HAP-1 (cell line): Measurements from ENCODE around the gene CROCC2.

Experiments used
- DNase-seq, 2 experiments: peaks; one replicate each; pipeline ENCODE4 v3.0.0-alpha.2; 2016 to 2020; ENCODE audit warnings: low spot score in 2 of 2
- H3K27me3 ChIP-seq: fragments of 250-450 bp; sonication (Bioruptor Pico); 2 replicates; pipeline ENCODE4 v1.5.1; 2020; ENCODE audit warnings: low read depth, mild to moderate bottlenecking, moderate library complexity
- H3K36me3 ChIP-seq: fragments of 250-450 bp; sonication (Bioruptor Pico); replicated peaks from 2 replicates; pipeline ENCODE4 v1.5.1; 2020; ENCODE audit warnings: mild to moderate bottlenecking
- H3K4me1 ChIP-seq: fragments of 250-450 bp; sonication (Bioruptor Pico); 2 replicates; pipeline ENCODE4 v1.5.1; 2020; ENCODE audit warnings: mild to moderate bottlenecking
- H3K4me3 ChIP-seq: fragments of 250-450 bp; sonication (Bioruptor Pico); 2 replicates; pipeline ENCODE4 v1.5.1; 2020; ENCODE audit warnings: mild to moderate bottlenecking, moderate library complexity
- H3K9me3 ChIP-seq: fragments of 250-450 bp; sonication (Bioruptor Pico); 2 replicates; pipeline ENCODE4 v1.5.1; 2020; ENCODE audit warnings: mild to moderate bottlenecking, moderate library complexity
- in situ Hi-C: fragments of 300-500 bp; cut with MboI; formaldehyde crosslinking; loops from 3 replicates; pipeline ENCODE4 v1.14.3; 2020; ENCODE audit warnings: low sequenced_read_pairs, inconsistent platforms, mixed read lengths

Gene CROCC2

DNA sequence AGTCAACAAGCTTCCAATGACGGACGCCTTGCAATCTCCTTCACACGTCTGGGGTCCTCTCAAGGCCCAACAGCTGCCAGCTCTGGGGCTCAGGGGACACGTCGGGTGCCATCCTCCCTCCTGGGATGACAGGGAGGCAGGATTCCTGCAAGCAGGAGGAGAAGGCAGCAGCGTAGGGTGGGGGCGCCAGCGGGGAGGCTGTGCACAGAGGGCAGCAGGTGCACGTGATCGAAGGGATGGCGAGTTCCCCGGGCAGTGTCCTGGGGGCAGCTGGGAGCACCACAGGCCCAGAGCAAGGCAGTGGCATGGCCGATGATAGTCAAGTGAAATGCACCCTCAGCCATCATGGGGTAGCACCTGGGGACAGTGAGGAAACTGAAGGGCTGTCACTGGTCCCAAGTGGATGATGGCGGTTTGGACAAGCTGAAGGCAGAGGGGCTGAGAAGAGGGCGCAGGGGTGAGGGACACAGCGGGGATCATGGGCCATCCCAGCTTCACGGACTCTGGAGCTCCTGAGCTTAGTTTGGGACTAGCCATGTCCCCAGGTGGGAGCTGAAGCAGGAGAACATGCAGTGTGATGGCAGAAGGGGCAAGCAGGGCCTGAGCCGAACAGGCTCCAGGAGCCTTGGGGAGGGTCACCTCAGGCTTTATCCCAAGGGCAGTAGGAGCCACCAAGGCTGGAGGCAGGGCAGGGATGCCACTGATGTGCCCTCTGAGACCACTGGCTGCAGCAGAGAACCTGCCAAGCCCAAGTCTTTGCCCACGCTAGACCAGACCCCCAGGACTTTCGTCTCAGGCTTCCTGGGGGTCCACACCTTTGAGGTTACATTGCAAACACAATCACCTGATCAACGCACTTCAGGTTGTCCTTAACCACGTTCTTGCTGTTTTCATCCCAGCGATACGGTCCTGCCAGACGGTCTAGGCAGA lies 76.0 kb downstream of the CROCC2 start:
- no peak for DNase-seq
- no peak overlapping the region for H3K4me3 ChIP-seq

DNA sequence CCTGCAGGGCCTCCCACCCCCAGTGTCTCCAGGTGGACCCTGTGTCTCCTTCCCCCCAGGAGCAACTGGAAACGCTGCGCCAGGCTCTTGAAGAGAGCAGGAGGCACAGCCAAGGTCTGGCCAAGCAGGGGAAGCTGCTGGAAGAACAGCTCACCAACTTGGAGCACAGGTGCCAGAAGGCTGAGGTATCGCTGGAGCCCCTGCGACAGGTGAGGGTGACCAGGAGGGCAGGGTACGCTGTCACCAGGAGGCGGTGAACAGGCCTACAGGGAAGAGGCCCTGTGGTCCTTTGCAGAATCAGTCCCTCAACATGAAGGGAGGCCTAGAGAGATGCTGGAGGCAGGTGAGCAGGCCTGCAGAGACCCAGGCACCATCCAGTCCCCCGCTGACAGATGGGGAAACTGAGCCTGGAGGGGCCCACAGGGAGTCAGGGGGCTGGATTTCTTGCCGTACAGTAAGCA lies 76.7 kb downstream of the CROCC2 start:
- no peak for DNase-seq
- H3K4me3 ChIP-seq: no peak overlapping the region
- H3K36me3 ChIP-seq: no peaks in the 10 kb centered on the region
- H3K9me3 ChIP-seq: no peaks in the 10 kb centered on the region
- peaks cover 6% of the 10 kb centered on the region; the same call in 1 of the 2 replicates for H3K27me3 ChIP-seq
- H3K4me1 ChIP-seq: no peaks in the 10 kb centered on the region
- in situ Hi-C loops: no loop called here

More for the DNA sequence above, 76.0 kb downstream of the CROCC2 start:
- no peaks in the 10 kb centered on the region for H3K9me3 ChIP-seq
- H3K27me3 ChIP-seq: peaks cover 6% of the 10 kb centered on the region; the same call in 1 of the 2 replicates
- no peaks in the 10 kb centered on the region for H3K4me1 ChIP-seq
- in situ Hi-C loops: no loop called here
- H3K36me3 ChIP-seq: no peaks in the 10 kb centered on the region

DNA sequence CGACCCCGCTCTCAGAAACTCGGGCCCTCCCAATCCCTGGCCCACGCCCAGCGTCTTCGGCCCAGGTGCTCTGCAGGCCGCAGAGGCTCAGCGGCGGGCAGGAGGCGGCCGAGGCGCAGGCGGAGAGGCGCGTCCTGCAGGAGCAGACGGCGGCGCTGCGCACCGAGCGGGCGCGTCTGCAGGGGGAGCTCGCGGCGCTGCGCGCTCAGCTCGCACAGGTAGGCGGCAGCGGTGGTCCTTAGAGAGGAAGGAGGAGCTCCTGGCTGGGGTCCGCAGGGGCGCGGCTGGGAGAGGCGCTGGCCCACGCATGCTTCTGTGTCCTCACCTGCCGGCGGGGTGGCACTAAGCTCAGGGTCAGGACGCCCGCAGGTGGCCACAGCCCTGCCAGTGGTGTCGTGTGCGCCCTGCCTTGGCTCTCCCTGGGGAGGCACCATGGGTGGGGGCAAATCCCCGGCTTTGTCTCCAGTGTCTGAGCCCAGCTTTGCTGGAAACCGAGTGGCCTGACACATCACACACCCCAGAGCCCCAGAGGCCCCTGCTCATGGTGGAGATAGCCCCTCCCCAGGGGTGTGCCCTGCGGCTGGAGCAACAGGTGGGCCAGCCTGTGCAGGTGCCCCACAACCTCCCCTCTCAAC lies 77.3 kb downstream of the CROCC2 start:
- Histone ChIP-seq H3K9me3 (no peaks in the 10 kb centered on the region), H3K4me3 (no peak overlapping the region), H3K4me1 (no peaks in the 10 kb centered on the region), H3K27me3 (peaks cover 6% of the 10 kb centered on the region; the same call in 1 of the 2 replicates), H3K36me3 (no peaks in the 10 kb centered on the region)
- peak; percentile 14 to 60 for DNase-seq
- in situ Hi-C loops: no loop called here

DNA sequence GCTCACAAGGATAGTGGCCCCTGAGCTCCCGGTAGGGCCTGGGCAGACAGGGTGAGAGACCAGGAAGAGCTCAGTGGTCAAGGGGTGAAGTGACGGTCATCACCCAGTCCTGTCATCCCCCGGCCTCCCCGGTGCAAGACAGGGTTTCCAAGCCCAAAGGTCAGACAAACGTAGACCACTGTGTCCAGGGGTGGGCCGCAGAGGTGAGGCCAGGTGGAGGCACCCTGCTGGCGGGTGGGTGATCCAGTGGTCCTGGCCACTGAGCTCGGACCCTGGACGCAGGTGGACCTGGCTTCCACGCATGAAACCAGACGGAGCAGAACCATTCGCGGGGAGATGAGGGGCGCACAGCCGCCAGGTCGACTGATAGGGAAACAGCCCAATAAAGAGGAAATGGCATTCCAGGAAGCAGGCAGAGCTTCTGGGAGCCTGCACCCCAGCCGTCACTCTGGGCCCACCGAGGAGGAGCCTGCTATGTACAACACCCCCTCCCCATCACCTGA lies 77.9 kb downstream of the CROCC2 start:
- Histone ChIP-seq H3K4me1 (no peaks in the 10 kb centered on the region), H3K4me3 (no peak overlapping the region), H3K36me3 (no peaks in the 10 kb centered on the region), H3K27me3 (peaks cover 6% of the 10 kb centered on the region; the same call in 1 of the 2 replicates), H3K9me3 (no peaks in the 10 kb centered on the region)
- no peak for DNase-seq
- in situ Hi-C loops: no loop called here

DNA sequence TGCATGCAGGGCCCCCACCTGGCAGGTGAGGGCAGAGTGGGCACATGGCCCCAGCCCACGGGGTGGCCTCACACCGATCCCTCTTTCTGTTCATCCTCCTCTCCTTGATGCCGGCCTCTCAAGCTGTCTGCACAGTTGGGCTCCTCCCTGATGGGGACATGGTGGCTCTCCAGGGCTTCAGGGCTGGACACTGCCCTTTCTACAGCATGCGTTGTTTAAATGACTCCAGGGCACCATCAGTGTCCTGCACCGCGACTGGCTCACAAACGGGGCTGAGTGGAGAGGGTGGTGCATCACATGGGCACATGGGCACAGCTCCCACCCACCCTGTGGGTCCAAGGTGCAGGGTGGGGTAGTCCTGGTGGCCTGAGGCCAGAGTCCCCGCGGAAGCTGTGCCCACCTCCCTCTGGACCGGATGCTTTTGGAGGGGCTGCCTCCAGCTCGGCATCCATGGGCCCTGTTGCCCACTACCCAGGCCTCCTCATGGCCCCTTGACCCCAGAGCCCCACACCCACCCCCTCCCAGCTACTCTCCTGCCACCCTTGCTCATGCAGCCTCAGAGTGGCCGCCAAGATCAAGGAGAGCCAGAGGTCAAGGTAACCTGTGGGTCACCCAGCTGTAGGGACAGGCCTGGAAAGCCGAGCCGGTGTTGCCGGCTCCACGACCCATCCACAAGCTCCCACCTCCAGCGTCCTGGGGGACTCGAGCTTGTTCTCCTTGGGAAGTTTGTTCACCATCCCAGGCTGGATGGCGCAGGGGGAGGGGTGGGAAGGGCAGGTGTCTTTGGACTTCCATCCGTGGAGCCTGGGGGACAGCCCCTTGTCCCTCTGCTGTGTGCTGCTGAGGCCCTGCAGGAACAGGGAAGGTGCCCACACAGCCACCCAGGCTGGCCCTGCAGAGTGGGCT lies 80.0 kb downstream of the CROCC2 start:
- Histone ChIP-seq H3K9me3 (no peaks in the 10 kb centered on the region), H3K27me3 (peaks cover 6% of the 10 kb centered on the region; the same call in 1 of the 2 replicates), H3K4me3 (no peak overlapping the region), H3K4me1 (no peaks in the 10 kb centered on the region), H3K36me3 (no peaks in the 10 kb centered on the region)
- DNase-seq: no peak
- in situ Hi-C loops: no loop called here

DNA sequence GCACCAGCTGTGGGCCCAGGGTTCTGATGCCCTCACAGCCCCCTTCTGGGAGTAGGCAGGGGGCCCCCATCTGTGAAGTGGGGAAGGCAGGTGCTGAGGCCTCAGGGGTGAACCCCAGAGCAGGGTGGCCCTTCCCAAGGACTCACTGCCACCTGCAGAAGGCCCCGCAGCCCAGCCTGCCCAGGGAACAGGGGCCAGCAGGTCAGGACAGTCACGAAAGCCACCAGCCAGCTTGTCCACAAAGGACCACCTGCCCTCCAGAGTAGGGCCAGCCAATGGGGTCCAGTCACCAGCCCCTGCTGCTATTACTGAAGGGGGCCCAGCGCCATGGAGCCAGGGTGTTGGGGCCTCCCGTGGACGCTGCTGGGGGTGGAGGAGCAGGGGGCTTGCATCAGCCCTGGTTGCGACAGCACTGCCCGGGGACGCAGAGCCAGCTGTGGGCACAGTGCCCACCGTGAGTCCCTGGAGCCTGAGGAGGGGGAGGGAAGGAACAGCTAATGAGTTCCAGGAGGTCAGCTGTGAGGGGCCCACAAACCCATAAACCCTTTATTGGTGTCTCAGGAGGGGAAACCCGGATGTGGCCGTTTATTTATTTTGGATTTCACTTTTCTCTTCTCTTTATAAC lies 80.8 kb downstream of the CROCC2 start:
- in situ Hi-C loops: no loop called here
- H3K27me3 ChIP-seq: peaks cover 6% of the 10 kb centered on the region; the same call in 1 of the 2 replicates
- H3K4me1 ChIP-seq: no peaks in the 10 kb centered on the region
- no peaks in the 10 kb centered on the region for H3K9me3 ChIP-seq
- no peaks in the 10 kb centered on the region for H3K36me3 ChIP-seq
- H3K4me3 ChIP-seq: no peak overlapping the region
- DNase-seq: no peak

DNA sequence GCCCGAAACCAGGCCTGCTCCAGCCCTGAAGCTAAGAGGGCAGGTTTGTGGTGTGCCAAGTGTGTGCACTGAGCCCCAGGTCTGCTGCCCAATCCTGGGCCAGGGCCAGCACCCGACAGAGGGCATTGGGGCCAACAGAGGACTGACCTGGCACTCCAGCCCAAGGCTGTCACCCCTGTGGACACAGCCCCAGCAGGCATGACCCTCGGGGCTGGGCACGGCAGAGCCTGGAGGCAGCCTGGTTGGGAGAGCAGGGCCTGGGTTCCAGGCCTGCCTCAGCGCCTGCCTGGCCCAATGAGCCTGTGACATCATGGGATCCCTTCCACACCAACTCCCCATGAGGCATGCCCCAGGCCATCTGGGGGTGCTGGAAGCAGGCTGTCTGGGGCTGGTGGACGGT lies 81.5 kb downstream of the CROCC2 start:
- no peaks in the 10 kb centered on the region for H3K4me1 ChIP-seq
- no peak for DNase-seq
- in situ Hi-C loops: no loop called here

DNA sequence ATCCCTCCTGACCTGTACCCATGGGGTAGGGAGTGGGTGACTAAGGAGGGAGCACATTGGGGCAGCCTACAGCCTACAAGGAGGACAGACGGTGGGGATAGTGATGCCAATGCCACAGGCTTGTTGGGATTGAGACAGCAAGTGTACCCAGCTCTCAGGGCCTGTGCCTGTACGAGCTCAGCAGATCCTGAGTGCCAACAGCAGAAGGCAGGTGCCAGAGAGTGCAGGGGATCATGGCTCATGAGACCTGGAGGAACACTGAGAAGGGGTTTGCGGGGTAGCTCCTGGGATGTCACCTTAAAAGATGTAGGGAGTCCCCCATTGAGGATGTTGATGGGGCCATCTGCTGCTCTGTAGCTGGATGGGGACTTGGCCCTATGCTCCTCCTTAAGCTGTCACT lies 82.0 kb downstream of the CROCC2 start:
- H3K4me3 ChIP-seq: no peak overlapping the region
- H3K9me3 ChIP-seq: no peaks in the 10 kb centered on the region
- no peak for DNase-seq
- H3K36me3 ChIP-seq: no peaks in the 10 kb centered on the region
- in situ Hi-C loops: no loop called here
- peaks cover 6% of the 10 kb centered on the region; the same call in 1 of the 2 replicates for H3K27me3 ChIP-seq
- H3K4me1 ChIP-seq: no peaks in the 10 kb centered on the region

More for the DNA sequence above, 81.5 kb downstream of the CROCC2 start:
- H3K36me3 ChIP-seq: no peaks in the 10 kb centered on the region
- H3K27me3 ChIP-seq: peaks cover 6% of the 10 kb centered on the region; the same call in 1 of the 2 replicates
- H3K4me3 ChIP-seq: no peak overlapping the region
- no peaks in the 10 kb centered on the region for H3K9me3 ChIP-seq

DNA sequence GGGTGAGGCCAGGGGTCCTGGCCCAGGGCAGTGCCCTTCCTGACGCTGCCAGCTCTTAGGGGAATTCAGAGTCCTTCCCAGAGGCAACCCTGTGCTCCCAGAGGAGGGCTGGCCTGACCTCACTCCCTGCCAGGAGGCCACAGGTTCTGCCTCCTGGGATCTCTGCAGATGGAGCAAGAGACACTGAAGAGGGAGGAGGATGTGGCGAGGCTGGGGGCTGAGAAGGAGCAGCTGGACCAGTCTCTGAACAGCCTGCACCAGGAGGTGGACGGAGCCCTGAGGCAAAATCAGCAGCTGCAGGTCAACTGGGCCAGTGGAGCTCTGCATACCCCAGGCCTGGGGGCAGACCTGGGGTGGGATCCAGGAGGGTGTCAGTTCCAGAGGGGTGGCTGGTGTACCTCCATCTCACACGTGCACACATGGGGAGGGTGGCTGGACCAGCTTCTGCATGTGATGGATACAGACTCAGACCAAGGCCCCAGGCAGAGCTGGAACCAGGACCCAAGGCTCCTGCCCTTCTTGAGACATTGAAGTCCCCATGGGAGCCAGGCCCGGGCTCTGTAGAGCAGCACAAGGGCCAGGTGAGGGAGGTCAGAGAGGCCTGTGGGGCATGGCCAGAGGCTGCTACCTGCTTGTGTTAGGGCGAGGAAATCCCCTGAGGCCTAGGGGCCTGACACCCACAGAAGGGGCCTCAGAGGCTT lies 82.6 kb downstream of the CROCC2 start:
- H3K4me3 ChIP-seq: no peak overlapping the region
- H3K9me3 ChIP-seq: no peaks in the 10 kb centered on the region
- no peaks in the 10 kb centered on the region for H3K36me3 ChIP-seq
- H3K4me1 ChIP-seq: no peaks in the 10 kb centered on the region
- in situ Hi-C loops: no loop called here
- DNase-seq: peak in 1 of 2 experiments; percentile 5
- H3K27me3 ChIP-seq: no peaks in the 10 kb centered on the region; the same call in 1 of the 2 replicates

DNA sequence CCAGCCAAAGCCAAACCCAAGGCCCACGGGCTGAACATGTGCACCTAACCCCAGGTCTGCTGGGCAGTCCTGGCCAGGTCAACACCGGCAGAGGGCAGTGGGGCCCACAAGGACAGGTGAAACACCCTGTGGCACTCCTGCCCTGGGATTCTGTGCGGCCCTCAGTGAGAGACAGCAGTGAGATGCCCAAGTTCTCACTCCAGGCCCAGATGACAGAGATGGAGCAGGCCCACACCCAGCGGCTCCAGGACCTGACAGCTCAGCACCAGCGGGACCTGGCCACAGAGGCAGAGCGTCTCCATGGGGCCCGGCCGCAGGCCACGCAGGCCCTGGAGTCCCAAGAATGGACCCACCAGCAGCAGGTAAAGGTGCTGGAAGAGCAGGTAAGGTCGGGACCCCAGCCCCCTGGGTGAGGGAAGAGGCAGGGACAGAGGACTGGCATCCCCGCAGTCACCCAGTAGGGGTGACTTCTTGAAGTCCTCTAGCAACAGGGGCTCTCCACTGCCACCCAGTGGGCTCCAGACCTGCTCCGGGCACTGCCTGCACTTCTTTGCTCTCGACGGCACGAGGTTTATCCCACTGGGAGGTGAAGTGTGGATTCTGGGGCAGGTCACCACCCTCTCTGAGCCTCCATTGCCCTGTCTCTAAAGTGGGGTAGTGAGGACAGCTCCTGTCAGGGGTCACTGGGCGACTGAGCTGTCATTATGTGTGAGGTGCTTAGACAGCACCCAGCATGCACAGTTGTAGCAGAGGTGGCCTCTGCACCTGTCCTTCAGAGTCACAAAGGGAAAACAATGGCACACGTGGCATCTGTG lies 83.5 kb downstream of the CROCC2 start:
- DNase-seq: peak; percentile 24 to 68
- Histone ChIP-seq H3K36me3 (no peaks in the 10 kb centered on the region), H3K9me3 (no peaks in the 10 kb centered on the region), H3K4me1 (no peaks in the 10 kb centered on the region), H3K4me3 (no peak overlapping the region), H3K27me3 (no peaks in the 10 kb centered on the region)
- in situ Hi-C loops: no loop called here

DNA sequence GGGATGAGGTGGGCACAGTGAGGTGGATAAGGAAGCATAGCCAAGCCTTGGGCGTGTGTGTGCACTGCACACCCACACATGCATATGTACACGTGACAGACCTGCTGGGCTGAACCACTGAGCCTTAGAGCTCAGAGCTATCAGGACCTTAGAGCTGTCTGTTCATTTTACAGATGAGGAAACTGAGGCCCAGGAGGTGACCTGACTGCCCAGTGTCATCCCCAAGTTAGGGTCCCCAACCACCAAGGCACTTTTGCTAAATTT lies 84.1 kb downstream of the CROCC2 start:
- no peaks in the 10 kb centered on the region for H3K4me1 ChIP-seq
- no peak overlapping the region for H3K4me3 ChIP-seq
- DNase-seq: no peak
- no peaks in the 10 kb centered on the region for H3K9me3 ChIP-seq
- no peaks in the 10 kb centered on the region for H3K36me3 ChIP-seq
- in situ Hi-C loops: no loop called here
- no peaks in the 10 kb centered on the region for H3K27me3 ChIP-seq
